Measurements from ENCODE around the gene CPE.
A peak's percentile ranks its signal among the peaks of the same experiment; 100 is the strongest.

CPE gene

DNA sequence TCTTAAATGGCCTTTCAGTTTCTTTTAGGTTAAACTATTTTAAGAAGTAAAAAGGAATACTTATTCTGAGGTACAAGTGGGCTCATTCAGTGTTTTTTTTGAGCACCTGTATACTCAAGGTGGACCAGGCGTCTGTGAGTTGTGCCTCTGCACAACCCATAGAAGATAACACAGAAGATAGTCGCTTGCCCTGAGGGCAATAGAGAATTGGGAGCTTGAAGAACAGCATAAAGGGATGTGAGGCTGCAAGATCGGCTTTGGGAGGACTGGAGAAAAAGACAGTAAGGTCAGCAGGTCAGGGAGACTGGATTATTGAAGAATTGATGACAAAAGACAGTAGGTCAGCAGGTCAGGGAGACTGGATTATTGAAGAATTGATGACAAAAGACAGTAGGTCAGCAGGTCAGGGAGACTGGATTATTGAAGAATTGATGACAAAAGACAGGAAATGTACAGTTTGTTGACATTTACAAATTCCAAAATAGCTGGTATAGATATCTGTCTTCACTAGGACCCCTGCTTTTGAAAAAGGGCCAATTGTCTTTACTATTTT is 3.1 kb downstream of the CPE start:
- ATAC-seq = no peak
- TF ChIP-seq, protein P1, sequence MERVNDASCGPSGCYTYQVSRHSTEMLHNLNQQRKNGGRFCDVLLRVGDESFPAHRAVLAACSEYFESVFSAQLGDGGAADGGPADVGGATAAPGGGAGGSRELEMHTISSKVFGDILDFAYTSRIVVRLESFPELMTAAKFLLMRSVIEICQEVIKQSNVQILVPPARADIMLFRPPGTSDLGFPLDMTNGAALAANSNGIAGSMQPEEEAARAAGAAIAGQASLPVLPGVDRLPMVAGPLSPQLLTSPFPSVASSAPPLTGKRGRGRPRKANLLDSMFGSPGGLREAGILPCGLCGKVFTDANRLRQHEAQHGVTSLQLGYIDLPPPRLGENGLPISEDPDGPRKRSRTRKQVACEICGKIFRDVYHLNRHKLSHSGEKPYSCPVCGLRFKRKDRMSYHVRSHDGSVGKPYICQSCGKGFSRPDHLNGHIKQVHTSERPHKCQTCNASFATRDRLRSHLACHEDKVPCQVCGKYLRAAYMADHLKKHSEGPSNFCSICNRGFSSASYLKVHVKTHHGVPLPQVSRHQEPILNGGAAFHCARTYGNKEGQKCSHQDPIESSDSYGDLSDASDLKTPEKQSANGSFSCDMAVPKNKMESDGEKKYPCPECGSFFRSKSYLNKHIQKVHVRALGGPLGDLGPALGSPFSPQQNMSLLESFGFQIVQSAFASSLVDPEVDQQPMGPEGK (CRISPR knock-in tag; IDR thresholded peaks at IDR 0.05; ENCODE audit: borderline replicate concordance) = no peak
- TF ChIP-seq ZNF565 (CRISPR knock-in tag; conservative IDR thresholded peaks at IDR 0.05; ENCODE audit: low read depth) (no peak), RARB (CRISPR knock-in tag; IDR thresholded peaks at IDR 0.05) (no peak), BACH2 (CRISPR knock-in tag; IDR thresholded peaks at IDR 0.05; ENCODE audit: borderline replicate concordance) (no peak), ARNTL (CRISPR knock-in tag; IDR thresholded peaks at IDR 0.05; ENCODE audit: borderline replicate concordance, low read depth) (no peak), ISL1 (CRISPR knock-in tag; IDR thresholded peaks at IDR 0.05) (no peak), SNAI2 (CRISPR knock-in tag; IDR thresholded peaks at IDR 0.05) (no peak), TOX (CRISPR knock-in tag; IDR thresholded peaks at IDR 0.05; ENCODE audit: borderline replicate concordance) (no peak)
- TF ChIP-seq, protein P2, sequence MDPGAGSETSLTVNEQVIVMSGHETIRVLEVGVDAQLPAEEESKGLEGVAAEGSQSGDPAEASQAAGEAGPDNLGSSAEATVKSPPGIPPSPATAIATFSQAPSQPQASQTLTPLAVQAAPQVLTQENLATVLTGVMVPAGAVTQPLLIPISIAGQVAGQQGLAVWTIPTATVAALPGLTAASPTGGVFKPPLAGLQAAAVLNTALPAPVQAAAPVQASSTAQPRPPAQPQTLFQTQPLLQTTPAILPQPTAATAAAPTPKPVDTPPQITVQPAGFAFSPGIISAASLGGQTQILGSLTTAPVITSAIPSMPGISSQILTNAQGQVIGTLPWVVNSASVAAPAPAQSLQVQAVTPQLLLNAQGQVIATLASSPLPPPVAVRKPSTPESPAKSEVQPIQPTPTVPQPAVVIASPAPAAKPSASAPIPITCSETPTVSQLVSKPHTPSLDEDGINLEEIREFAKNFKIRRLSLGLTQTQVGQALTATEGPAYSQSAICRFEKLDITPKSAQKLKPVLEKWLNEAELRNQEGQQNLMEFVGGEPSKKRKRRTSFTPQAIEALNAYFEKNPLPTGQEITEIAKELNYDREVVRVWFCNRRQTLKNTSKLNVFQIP (CRISPR knock-in tag; IDR thresholded peaks at IDR 0.05; ENCODE audit: borderline replicate concordance, low read depth) = no peak
- TF ChIP-seq, protein P3, sequence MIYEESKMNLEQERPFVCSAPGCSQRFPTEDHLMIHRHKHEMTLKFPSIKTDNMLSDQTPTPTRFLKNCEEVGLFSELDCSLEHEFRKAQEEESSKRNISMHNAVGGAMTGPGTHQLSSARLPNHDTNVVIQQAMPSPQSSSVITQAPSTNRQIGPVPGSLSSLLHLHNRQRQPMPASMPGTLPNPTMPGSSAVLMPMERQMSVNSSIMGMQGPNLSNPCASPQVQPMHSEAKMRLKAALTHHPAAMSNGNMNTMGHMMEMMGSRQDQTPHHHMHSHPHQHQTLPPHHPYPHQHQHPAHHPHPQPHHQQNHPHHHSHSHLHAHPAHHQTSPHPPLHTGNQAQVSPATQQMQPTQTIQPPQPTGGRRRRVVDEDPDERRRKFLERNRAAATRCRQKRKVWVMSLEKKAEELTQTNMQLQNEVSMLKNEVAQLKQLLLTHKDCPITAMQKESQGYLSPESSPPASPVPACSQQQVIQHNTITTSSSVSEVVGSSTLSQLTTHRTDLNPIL (CRISPR knock-in tag; IDR thresholded peaks at IDR 0.05; ENCODE audit: low read depth) = no peak

DNA sequence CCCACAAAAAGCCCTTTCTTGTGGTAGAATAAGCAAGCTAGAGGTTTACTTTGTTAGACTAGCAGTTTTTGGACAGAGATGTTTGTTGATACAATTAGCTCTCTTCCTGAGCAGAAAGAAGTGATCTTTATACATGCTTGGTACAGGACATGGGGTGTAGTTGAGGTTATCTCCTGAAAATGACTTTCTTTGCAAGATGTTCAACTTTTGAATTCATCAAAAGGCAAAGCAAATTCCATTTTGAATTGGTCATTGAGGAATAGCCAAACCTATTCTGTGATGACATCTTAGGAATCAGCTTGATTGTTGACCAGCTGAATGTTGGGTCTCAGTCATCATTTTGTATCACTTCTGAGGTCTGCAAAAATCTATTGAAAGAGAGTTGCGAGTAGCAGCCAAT is 3.8 kb downstream of the CPE start:
- no peak for ATAC-seq
- TF ChIP-seq ZFP3 (CRISPR knock-in tag; IDR thresholded peaks at IDR 0.05) = no peak

DNA sequence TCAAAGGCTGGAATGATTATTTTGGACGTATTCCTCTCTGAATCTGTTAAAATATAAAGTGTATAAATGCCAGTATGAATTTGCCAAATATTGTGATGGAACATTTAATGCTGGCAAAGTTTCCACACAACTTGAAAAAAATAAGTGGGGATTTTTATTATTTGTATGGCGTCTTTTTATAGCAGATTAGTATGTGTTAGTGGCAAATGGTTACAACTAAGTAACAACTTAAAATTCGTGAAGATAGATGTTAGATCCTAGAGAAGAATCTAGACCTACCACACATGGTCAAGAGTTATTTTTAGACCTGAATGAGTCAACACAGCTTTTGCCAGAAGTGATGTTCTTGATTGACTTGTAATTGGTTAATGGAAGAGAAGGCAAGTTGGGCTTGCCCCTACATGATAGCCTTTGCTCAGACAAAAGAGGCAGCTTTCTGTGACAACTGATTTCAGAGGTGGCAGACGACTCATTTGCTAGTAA is 4.8 kb downstream of the CPE start:
- no peak for ATAC-seq
- TF ChIP-seq ISL1 (CRISPR knock-in tag; IDR thresholded peaks at IDR 0.05) (no peak), TCF4 (CRISPR knock-in tag; IDR thresholded peaks at IDR 0.05; ENCODE audit: borderline replicate concordance) (no peak), ZFP3 (CRISPR knock-in tag; IDR thresholded peaks at IDR 0.05) (no peak), PPARA (CRISPR knock-in tag; IDR thresholded peaks at IDR 0.05; ENCODE audit: borderline replicate concordance) (no peak), ZC3H10 (CRISPR knock-in tag; IDR thresholded peaks at IDR 0.05) (no peak)

DNA sequence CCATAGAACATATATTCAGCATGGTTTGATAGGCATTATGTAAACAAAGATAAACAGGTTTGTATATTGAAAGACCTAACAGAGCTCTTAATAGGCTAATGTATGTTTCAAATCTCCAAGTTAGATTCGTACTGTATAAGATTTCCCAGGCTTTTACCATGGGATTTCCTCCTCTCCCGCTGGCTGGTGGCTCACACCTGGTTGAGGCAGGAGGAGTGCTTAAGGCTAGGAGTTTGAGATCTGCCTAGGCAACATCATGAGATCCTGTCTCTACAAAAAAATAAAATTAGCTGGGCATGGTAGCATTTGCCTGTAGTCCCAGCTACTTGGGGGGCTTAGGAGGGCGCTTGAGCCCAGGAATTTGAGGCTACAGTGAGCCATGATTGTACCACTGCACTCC is 5.4 kb downstream of the CPE start:
- TF ChIP-seq SNAI2 (CRISPR knock-in tag; IDR thresholded peaks at IDR 0.05) (no peak), ZNF565 (CRISPR knock-in tag; conservative IDR thresholded peaks at IDR 0.05; ENCODE audit: low read depth) (no peak), ZNF70 (CRISPR knock-in tag; IDR thresholded peaks at IDR 0.05) (no peak), ZNF8 (CRISPR knock-in tag; IDR thresholded peaks at IDR 0.05) (no peak), TOX (CRISPR knock-in tag; IDR thresholded peaks at IDR 0.05; ENCODE audit: borderline replicate concordance) (no peak), PPARA (CRISPR knock-in tag; IDR thresholded peaks at IDR 0.05; ENCODE audit: borderline replicate concordance) (no peak), GLIS3 (CRISPR knock-in tag; IDR thresholded peaks at IDR 0.05) (no peak)
- TF ChIP-seq, protein P2 (CRISPR knock-in tag; IDR thresholded peaks at IDR 0.05; ENCODE audit: borderline replicate concordance, low read depth) = no peak

DNA sequence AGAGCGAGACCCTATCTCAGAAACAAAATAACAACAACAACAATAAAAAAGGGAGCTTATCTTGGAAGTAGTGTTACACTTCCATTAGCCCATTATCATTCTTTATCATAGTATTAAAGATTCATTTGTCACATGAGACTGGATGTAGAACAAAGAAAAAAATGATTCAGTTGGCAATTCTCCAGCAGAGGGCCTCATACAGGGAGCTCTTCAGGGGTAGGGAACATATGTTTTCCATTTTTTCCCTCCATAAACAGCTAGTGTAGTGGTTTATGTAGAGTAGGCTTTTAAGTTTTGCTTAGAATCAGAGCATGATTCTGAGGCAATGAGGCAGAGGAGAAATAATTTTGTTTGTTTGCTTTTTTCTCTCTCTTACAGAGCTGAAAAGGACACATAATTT is 5.8 kb downstream of the CPE start:
- ATAC-seq = peak; percentile 91
- TF ChIP-seq, protein P3 (CRISPR knock-in tag; IDR thresholded peaks at IDR 0.05; ENCODE audit: low read depth) = no peak
- no peak for TF ChIP-seq RARB (CRISPR knock-in tag; IDR thresholded peaks at IDR 0.05)
- TF ChIP-seq SNAI2 (CRISPR knock-in tag; IDR thresholded peaks at IDR 0.05) = no peak
- peak; percentile 67 for TF ChIP-seq TCF4 (CRISPR knock-in tag; IDR thresholded peaks at IDR 0.05; ENCODE audit: borderline replicate concordance)
- no peak for TF ChIP-seq CSDC2 (CRISPR knock-in tag; IDR thresholded peaks at IDR 0.05)

More for the DNA sequence above, 5.4 kb downstream of the CPE start:
- peak; percentile 30 for ATAC-seq

All from SK-N-SH treated with all-trans-retinoic acid at 6 μM for 48 hours (cell line).